NCI-H187 treated with DMSO at 0.1 percent for 48 hours (cell line): ENCODE data around the gene ASTN1.

Source experiments
- DNase-seq: peaks from one replicate; lab custom pipeline; 2025; lab: John Stamatoyannopoulos, UW

Gene ASTN1

GRCh38 chr1:176878750-176879536 lies 285.6 kb downstream of the ASTN1 start:
- no peak for DNase-seq

- no peak for DNase-seq
Observed at GRCh38 chr1:176877557-176877956, 287.0 kb downstream of the ASTN1 start.

GRCh38 chr1:176876966-176877515 lies 287.5 kb downstream of the ASTN1 start:
- DNase-seq: no peak

- no peak for DNase-seq
Observed at GRCh38 chr1:176869577-176869976, 294.9 kb downstream of the ASTN1 start.

GRCh38 chr1:176866011-176866714 lies 298.3 kb downstream of the ASTN1 start:
- DNase-seq: no peak

GRCh38 chr1:176864211-176864610 lies 300.3 kb downstream of the ASTN1 start:
- no peak for DNase-seq

- DNase-seq: no peak
Observed at GRCh38 chr1:176863613-176864012, 300.9 kb downstream of the ASTN1 start.

- DNase-seq: no peak
Observed at GRCh38 chr1:176858433-176858916, 306.0 kb downstream of the ASTN1 start.

- no peak for DNase-seq
Observed at GRCh38 chr1:176857632-176858031, 306.9 kb downstream of the ASTN1 start.

- no peak for DNase-seq
Observed at GRCh38 chr1:176854758-176855745, 309.5 kb downstream of the ASTN1 start.

- DNase-seq: no peak
Observed at GRCh38 chr1:176854121-176854520, 310.4 kb downstream of the ASTN1 start.

GRCh38 chr1:176853503-176853902 lies 311.0 kb downstream of the ASTN1 start:
- DNase-seq: no peak

- DNase-seq: no peak
Observed at GRCh38 chr1:176852124-176852523, 312.4 kb downstream of the ASTN1 start.

GRCh38 chr1:176850871-176851270 lies 313.6 kb downstream of the ASTN1 start:
- no peak for DNase-seq

GRCh38 chr1:176849281-176849680 lies 315.2 kb downstream of the ASTN1 start:
- no peak for DNase-seq

GRCh38 chr1:176847052-176847451 lies 317.5 kb downstream of the ASTN1 start:
- no peak for DNase-seq

GRCh38 chr1:176843352-176844297 lies 320.9 kb downstream of the ASTN1 start:
- peak; percentile 39 for DNase-seq

- DNase-seq: no peak
Observed at GRCh38 chr1:176841238-176841637, 323.3 kb downstream of the ASTN1 start.

- DNase-seq: no peak
Observed at GRCh38 chr1:176839216-176839615, 325.3 kb downstream of the ASTN1 start.

- no peak for DNase-seq
Observed at GRCh38 chr1:176838276-176838995, 326.1 kb downstream of the ASTN1 start.
